Endothelial cell of umbilical vein (primary cell): ENCODE results near the gene TRNT1. TPM values are rescaled to one million over a fixed set of nuclear protein-coding genes. Genes with fewer than 3 reads are reported as not detected.

ENCODE experiments used
- BruUV-seq: library from RNA; stranded (reverse); fragments of 400-500 nt; replicated peaks from 2 replicates; lab custom pipeline; 2021; lab: Mats Ljungman, UMichigan
- CTCF ChIA-PET: fragments of 300-600, 350-600 bp; sonication (Branson Sonifier 250); formaldehyde crosslinking; loops from one replicate; lab custom pipeline; 2021; ENCODE audit warnings: antibody characterized with exemption, inconsistent platforms; lab: Charles Lee
- POLR2A ChIA-PET: fragments of 300-600, 350-600 bp; sonication (Branson Sonifier 250); formaldehyde crosslinking; loops from one replicate; lab custom pipeline; 2021; ENCODE audit warnings: antibody characterized with exemption, inconsistent platforms; lab: Charles Lee
- DNase-seq: peaks from one replicate; pipeline ENCODE4 v3.0.0-alpha.2; 2011; ENCODE audit warnings: low read depth, low spot score
- FAIRE-seq: peaks from 2 replicates; lab custom pipeline; 2011; peaks lifted over from hg19 to GRCh38; lab: Jason Lieb, UNC
- H2AFZ ChIP-seq: 2 replicates; pipeline ENCODE4 v1.6.0; 2012; ENCODE audit warnings: low read depth, low read length, control low read depth, inconsistent platforms
- H3K27ac ChIP-seq: 2 replicates; pipeline ENCODE4 v1.5.1; 2011; ENCODE audit warnings: low read depth, mild to moderate bottlenecking, control low read depth, low read length, moderate library complexity; ENCODE audit not compliant: insufficient read depth
- H3K27me3 ChIP-seq, 2 experiments: 2 replicates each; pipeline versions ENCODE4 v1.6.0 to v1.6.1; 2011; ENCODE audit warnings: low read length in 2 of 2, mixed read lengths in 1 of 2; ENCODE audit not compliant: control insufficient read depth in 2 of 2, insufficient read depth in 2 of 2
- H3K36me3 ChIP-seq, 2 experiments: 2 replicates in 1 of 2; 3 replicates in 1 of 2; pipeline ENCODE4 v1.5.1; 2011; ENCODE audit warnings: low read length in 2 of 2, mild to moderate bottlenecking in 1 of 2, moderate library complexity in 1 of 2; ENCODE audit not compliant: control insufficient read depth in 2 of 2, insufficient read depth in 2 of 2; ENCODE audit errors: extremely low read depth in 1 of 2
- H3K4me1 ChIP-seq: 3 replicates; pipeline ENCODE4 v1.5.1; 2011; ENCODE audit warnings: mild to moderate bottlenecking, low read length; ENCODE audit not compliant: control insufficient read depth, insufficient read depth; ENCODE audit errors: extremely low read depth
- H3K4me2 ChIP-seq: 2 replicates; pipeline ENCODE4 v1.6.1; 2011; ENCODE audit warnings: low read length, control low read depth, mixed read lengths; ENCODE audit not compliant: insufficient read depth
- H3K4me3 ChIP-seq, 3 experiments: fragments of 200-600 bp in 1 of 3; sonication (generic), shearing (Covaris generic) in 1 of 3; replicated peaks in 1 of 3; 2 replicates each; pipeline ENCODE4 v1.5.1; 2011 to 2016; ENCODE audit warnings: control low read depth in 3 of 3, low read length in 3 of 3, mild to moderate bottlenecking in 2 of 3, inconsistent platforms in 1 of 3, low read depth in 1 of 3, moderate library complexity in 1 of 3; ENCODE audit not compliant: insufficient read depth in 1 of 3
- H3K79me2 ChIP-seq: 2 replicates; pipeline ENCODE4 v1.6.0; 2012; ENCODE audit warnings: low read length, inconsistent platforms; ENCODE audit not compliant: control insufficient read depth, insufficient read depth
- H3K9ac ChIP-seq: replicated peaks from 2 replicates; pipeline ENCODE3; 2011; ENCODE audit warnings: low read length, control low read depth; ENCODE audit not compliant: insufficient read depth; ENCODE audit errors: extremely low read depth
- H3K9me1 ChIP-seq: replicated peaks from 3 replicates; pipeline ENCODE4 v1.6.0; 2011; ENCODE audit warnings: mild to moderate bottlenecking, low read length; ENCODE audit not compliant: control insufficient read depth, insufficient read depth; ENCODE audit errors: extremely low read depth
- H3K9me3 ChIP-seq: replicated peaks from 2 replicates; pipeline ENCODE4 v1.5.1; 2012; ENCODE audit warnings: low read length, inconsistent platforms; ENCODE audit not compliant: control insufficient read depth, insufficient read depth
- H4K20me1 ChIP-seq: replicated peaks from 2 replicates; pipeline ENCODE3; 2011; ENCODE audit warnings: mild to moderate bottlenecking, low read length; ENCODE audit not compliant: control insufficient read depth, insufficient read depth; ENCODE audit errors: extremely low read depth
- CTCF ChIP-seq, 2 donors: IDR thresholded peaks; 1 replicate in 1 of 2; 2 replicates in 1 of 2; pipeline ENCODE4 v1.5.1; 2011; ENCODE audit warnings: low read length in 2 of 2, mild to moderate bottlenecking in 2 of 2, moderate library complexity in 2 of 2, control low read depth in 1 of 2, inconsistent platforms in 1 of 2, low read depth in 1 of 2; ENCODE audit not compliant: insufficient read depth in 1 of 2; ENCODE audit errors: extremely low read depth in 1 of 2
- EZH2 ChIP-seq: IDR thresholded peaks from 2 replicates; pipeline ENCODE4 v1.6.1; 2012; ENCODE audit warnings: borderline replicate concordance, low read depth, mild to moderate bottlenecking, moderate library complexity, low read length, inconsistent platforms; ENCODE audit not compliant: severe bottlenecking
- FOS ChIP-seq: IDR thresholded peaks from 2 replicates; pipeline ENCODE4 v1.6.1; 2011; ENCODE audit warnings: mild to moderate bottlenecking, low read length, moderate library complexity, borderline replicate concordance; ENCODE audit not compliant: insufficient read depth
- GATA2 ChIP-seq: IDR thresholded peaks from 2 replicates; pipeline ENCODE4 v1.7.0; 2011; ENCODE audit warnings: low read depth, mild to moderate bottlenecking, moderate library complexity, mixed read lengths, low read length; ENCODE audit not compliant: insufficient read length, insufficient read depth
- JUN ChIP-seq: IDR thresholded peaks from 2 replicates; pipeline ENCODE4 v1.6.1; 2011; ENCODE audit warnings: borderline replicate concordance, low read depth; ENCODE audit not compliant: insufficient read length, insufficient read depth
- MAX ChIP-seq: IDR thresholded peaks from 2 replicates; pipeline ENCODE4 v1.6.1; 2011; ENCODE audit not compliant: insufficient read depth, insufficient read length
- MYC ChIP-seq: IDR thresholded peaks from one replicate; pipeline ENCODE4 v1.6.1; 2011; ENCODE audit warnings: mild to moderate bottlenecking, low read depth, low read length
- POLR2A ChIP-seq: IDR thresholded peaks from 2 replicates; pipeline ENCODE4 v1.6.1; 2012; ENCODE audit warnings: low read depth, mild to moderate bottlenecking, control low read depth, low read length
- POLR2AphosphoS5 ChIP-seq: IDR thresholded peaks from 2 replicates; pipeline ENCODE4 v1.6.1; 2012; ENCODE audit warnings: low read depth, mild to moderate bottlenecking, control low read depth, low read length, moderate library complexity; ENCODE audit not compliant: insufficient read depth
- dilution Hi-C: fragments of 300-500 bp; cut with MboI; formaldehyde crosslinking; loops from one replicate; pipeline ENCODE4 v1.15.0; 2019; ENCODE audit warnings: low sequenced_read_pairs; ENCODE audit not compliant: extremely low pct_ligation_motif_present
- intact Hi-C: fragments of 100-400 bp; cut with micrococcal nuclease; formaldehyde crosslinking; loops from one replicate; pipeline ENCODE4 v1.10.0; 2022
- polyA plus RNA-seq, 4 experiments: library from polyadenylated mRNA; depleted of rRNA in 3 of 4; stranded (reverse) in 3 of 4; unstranded in 1 of 4; fragments of >200 nt; gene quantifications; 2 replicates each; pipeline versions ENCODE4 v1.2.1 to v1.2.3, GENCODE V29; 2011 to 2012; ENCODE audit warnings: missing spikeins in 1 of 4
- total RNA-seq: library from RNA; stranded (reverse); gene quantifications from 2 replicates; pipeline ENCODE4 v1.2.3, GENCODE V29; 2021

TRNT1 gene
- total and polyA plus RNA-seq, 2 donors (not counting 3 experiments of a cell fraction or from before 2014, with no cell fraction given), result 4.6 to 21.3 TPM

GRCh38 chr3:3177861-3178497 lies 51.2 kb downstream of the TRNT1 start:
- intact Hi-C loops, result loop anchor here (10.0 kb wide), 1 partner anchor 1317 kb away; the partner anchor contains the start of gene ITPR1
- Histone ChIP-seq H2AFZ (no peak overlapping the region), H3K36me3 (no peaks in the 10 kb centered on the region), H4K20me1 (no peaks in the 10 kb centered on the region), H3K9me3 (no peaks in the 10 kb centered on the region), H3K27ac (no peak overlapping the region), H3K9ac (no peak overlapping the region), H3K27me3 (no peaks in the 10 kb centered on the region), H3K4me2 (peak overlapping the region; percentile 95), H3K4me3 (no peak overlapping the region), H3K79me2 (peaks cover 30% of the 10 kb centered on the region), H3K4me1 (peaks cover 25% of the 10 kb centered on the region), H3K9me1 (no peaks in the 10 kb centered on the region)
- ChIA-PET CTCF (interaction anchor here (1.4 kb wide), 1 partner anchor 16 kb away, joined by 6 read pairs; no protein-coding TSS in a partner anchor), POLR2A (no interaction called here)
- TF ChIP-seq POLR2AphosphoS5 (no peak), FOS (peak; percentile 80), JUN (peak; percentile 58)
- dilution Hi-C loops, result no loop called here
- FAIRE-seq (peak; percentile 76), DNase-seq (peak; percentile 20)
- no TSS peak for BruUV-seq

- H3K27me3 ChIP-seq, result no peaks in the 10 kb centered on the region
- dilution Hi-C loops, result no loop called here
- peak overlapping the region; percentile 68 for H3K27ac ChIP-seq
- H3K4me1 ChIP-seq, result peaks cover 20% of the 10 kb centered on the region
- H4K20me1 ChIP-seq, result no peaks in the 10 kb centered on the region
- H2AFZ ChIP-seq, result peak overlapping the region; percentile 83
- DNase-seq, result no peak
- peaks cover 30% of the 10 kb centered on the region for H3K79me2 ChIP-seq
- ChIA-PET POLR2A (no interaction called here), CTCF (interaction anchor here (0.6 to 1.4 kb wide), 3 partner anchors 15 to 797 kb away, joined by 3 to 6 read pairs (median 5); no protein-coding TSS in a partner anchor)
- no peaks in the 10 kb centered on the region for H3K9me3 ChIP-seq
- no peaks in the 10 kb centered on the region for H3K36me3 ChIP-seq
- H3K9me1 ChIP-seq, result no peaks in the 10 kb centered on the region
- intact Hi-C loops, result loop anchor here (1.0 to 10.0 kb wide), 2 partner anchors 52 to 1316 kb away; partner anchors contain the start of genes ITPR1 and TRNT1
- H3K4me2 ChIP-seq, result peak overlapping the region; percentile 95
- peak overlapping the region; percentile 78 to 99 (median 90) for H3K4me3 ChIP-seq
- no peak for TF ChIP-seq FOS
- no peak for TF ChIP-seq CTCF (IDR thresholded peaks at IDR 0.05; ENCODE audit: extremely low read depth in 1 of 2, insufficient read depth in 1 of 2, low read depth in 1 of 2, low read length in 2 of 2)
- TF ChIP-seq POLR2A, result no peak
- TF ChIP-seq GATA2, result no peak
- no peak for TF ChIP-seq EZH2
- TF ChIP-seq POLR2AphosphoS5, result no peak
- TF ChIP-seq MAX, result no peak
- no peak for TF ChIP-seq JUN
- TF ChIP-seq MYC, result no peak
- BruUV-seq, result TSS peak; percentile 53
- FAIRE-seq, result peak; percentile 12
- peak overlapping the region; percentile 93 for H3K9ac ChIP-seq
These were observed 52.0 kb downstream of the TRNT1 start for GRCh38 chr3:3178498-3179328.
